HG03565 (cell line): ENCODE measurements around the gene TMEM37.

ENCODE experiments used
- ATAC-seq: cut with Tn5 transposase; IDR thresholded peaks from one replicate; pipeline ENCODE4 v1.9.1; 2021; ENCODE audit warnings: mild to moderate bottlenecking, moderate library complexity; ENCODE audit not compliant: unreplicated experiment

Gene TMEM37

GRCh38 chr2:119451336-119452050 lies 19.8 kb downstream of the TMEM37 start:
- ATAC-seq: no peak

GRCh38 chr2:119453972-119454593 lies 22.4 kb downstream of the TMEM37 start:
- no peak for ATAC-seq

- ATAC-seq: no peak
These were observed 23.5 kb downstream of the TMEM37 start for GRCh38 chr2:119455066-119455718.

GRCh38 chr2:119460076-119460475 lies 28.4 kb downstream of the TMEM37 start:
- no peak for ATAC-seq

GRCh38 chr2:119461811-119462210 lies 30.2 kb downstream of the TMEM37 start:
- no peak for ATAC-seq

- ATAC-seq: no peak
These were observed 30.9 kb downstream of the TMEM37 start for GRCh38 chr2:119462574-119462973.

- ATAC-seq: no peak
These were observed 31.5 kb downstream of the TMEM37 start for GRCh38 chr2:119463136-119463535.

GRCh38 chr2:119463990-119464389 lies 32.3 kb downstream of the TMEM37 start:
- no peak for ATAC-seq

GRCh38 chr2:119464981-119465380 lies 33.3 kb downstream of the TMEM37 start:
- no peak for ATAC-seq

GRCh38 chr2:119465687-119466086 lies 34.0 kb downstream of the TMEM37 start:
- ATAC-seq: no peak

GRCh38 chr2:119466373-119466772 lies 34.7 kb downstream of the TMEM37 start:
- no peak for ATAC-seq

- ATAC-seq: no peak
These were observed 36.7 kb downstream of the TMEM37 start for GRCh38 chr2:119468154-119468955.

- ATAC-seq: no peak
These were observed 37.5 kb downstream of the TMEM37 start for GRCh38 chr2:119469131-119469530.

- no peak for ATAC-seq
These were observed 38.1 kb downstream of the TMEM37 start for GRCh38 chr2:119469661-119470297.

- no peak for ATAC-seq
These were observed 41.1 kb downstream of the TMEM37 start for GRCh38 chr2:119472749-119473148.

GRCh38 chr2:119473621-119474370 lies 42.1 kb downstream of the TMEM37 start:
- no peak for ATAC-seq

GRCh38 chr2:119474371-119475224 lies 42.9 kb downstream of the TMEM37 start:
- no peak for ATAC-seq

- no peak for ATAC-seq
These were observed 43.7 kb downstream of the TMEM37 start for GRCh38 chr2:119475225-119475856.

GRCh38 chr2:119475857-119476244 lies 44.2 kb downstream of the TMEM37 start:
- ATAC-seq: no peak
